GM18870 (cell line): Measurements from ENCODE around the gene ZNF865.
A peak's percentile ranks its signal among the peaks of the same experiment; 100 is the strongest.

Experiments
- ATAC-seq: cut with Tn5 transposase; IDR thresholded peaks from one replicate; pipeline ENCODE4 v1.9.1; 2021; ENCODE audit warnings: moderate library complexity; ENCODE audit not compliant: unreplicated experiment

The ZNF865 gene

GRCh38 chr19:55603581-55604292 lies 1.7 kb upstream of the ZNF865 start:
- ATAC-seq = no peak

DNA sequence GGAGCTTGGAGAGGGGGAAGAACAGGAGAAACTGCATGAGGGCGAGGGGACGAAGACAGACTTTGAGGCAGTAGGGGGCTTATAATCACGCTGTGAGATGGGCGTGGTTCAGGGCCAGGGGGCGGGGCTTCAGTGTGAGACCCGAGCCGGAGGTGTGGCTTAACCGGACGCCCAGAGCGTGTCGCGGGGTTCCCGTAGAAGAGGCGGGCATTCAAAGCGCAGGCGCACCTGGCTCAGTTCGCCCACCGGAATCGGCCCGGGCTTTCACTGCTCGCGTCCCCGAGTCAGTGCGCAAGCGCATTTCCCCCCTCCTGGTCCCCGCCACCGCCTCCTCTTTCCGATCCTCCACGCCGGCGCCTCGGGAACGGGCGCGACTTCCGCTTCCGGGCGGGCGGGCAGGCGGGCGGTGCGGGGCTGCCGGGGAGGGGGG lies 225 bp upstream of the ZNF865 start:
- ATAC-seq = peak; percentile 56

DNA sequence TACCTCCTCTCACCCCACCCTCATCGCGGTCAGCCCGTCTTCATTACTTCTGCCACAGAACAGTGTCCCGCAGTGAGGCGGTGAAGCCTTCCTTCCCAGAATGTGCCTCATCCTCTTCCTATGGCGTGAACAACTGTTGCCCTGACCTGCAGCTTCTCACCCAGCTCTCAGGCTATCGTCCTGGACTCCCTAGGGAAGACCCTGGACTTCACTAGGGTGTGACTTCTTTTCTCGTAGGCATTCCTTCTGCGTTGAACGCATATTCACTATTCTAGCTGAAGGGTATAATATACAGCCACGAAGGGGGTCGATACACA lies 982 bp downstream of the ZNF865 start:
- no peak for ATAC-seq

GRCh38 chr19:55606817-55607216 lies 1.4 kb downstream of the ZNF865 start:
- ATAC-seq = no peak

GRCh38 chr19:55609326-55609725 lies 3.9 kb downstream of the ZNF865 start:
- no peak for ATAC-seq

DNA sequence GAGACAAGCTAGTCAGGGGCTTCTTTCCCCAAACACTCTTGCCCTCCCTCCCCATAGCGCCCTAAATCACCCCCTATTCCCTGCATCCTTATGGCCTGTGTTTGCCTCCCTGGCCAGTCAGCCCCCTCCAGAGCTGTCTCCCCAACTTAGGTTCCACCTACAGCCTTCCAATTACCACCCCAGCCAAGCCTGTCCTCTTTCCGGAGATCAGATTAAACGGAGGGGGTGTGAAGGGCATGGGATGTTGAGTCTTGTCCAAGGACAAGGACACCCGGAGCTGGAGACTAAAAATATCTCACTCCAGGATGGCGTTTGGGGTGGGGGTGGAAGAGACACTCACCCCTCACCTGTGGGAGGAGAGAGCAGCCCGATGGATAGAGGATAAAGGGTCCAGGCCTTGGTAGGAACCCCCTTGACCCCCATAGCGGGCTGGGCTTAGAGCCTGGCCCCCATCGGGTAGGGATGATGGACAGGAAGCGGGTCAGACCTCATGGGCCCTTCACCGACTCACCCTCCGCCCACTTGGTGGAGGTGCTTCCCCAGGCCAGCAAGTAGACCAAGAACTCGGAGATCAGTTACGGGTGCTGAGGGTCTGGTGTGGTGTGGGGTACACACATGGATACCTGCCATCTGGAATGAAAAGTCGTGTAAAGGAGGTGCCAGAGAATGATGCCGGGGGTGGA lies 6.0 kb downstream of the ZNF865 start:
- ATAC-seq = no peak

GRCh38 chr19:55611983-55612645 lies 6.7 kb downstream of the ZNF865 start:
- no peak for ATAC-seq

GRCh38 chr19:55613396-55613795 lies 7.9 kb downstream of the ZNF865 start:
- ATAC-seq = no peak

- ATAC-seq = no peak
Measured at GRCh38 chr19:55613930-55614710, 8.7 kb downstream of the ZNF865 start.

GRCh38 chr19:55614711-55615542 lies 9.5 kb downstream of the ZNF865 start:
- ATAC-seq = no peak

DNA sequence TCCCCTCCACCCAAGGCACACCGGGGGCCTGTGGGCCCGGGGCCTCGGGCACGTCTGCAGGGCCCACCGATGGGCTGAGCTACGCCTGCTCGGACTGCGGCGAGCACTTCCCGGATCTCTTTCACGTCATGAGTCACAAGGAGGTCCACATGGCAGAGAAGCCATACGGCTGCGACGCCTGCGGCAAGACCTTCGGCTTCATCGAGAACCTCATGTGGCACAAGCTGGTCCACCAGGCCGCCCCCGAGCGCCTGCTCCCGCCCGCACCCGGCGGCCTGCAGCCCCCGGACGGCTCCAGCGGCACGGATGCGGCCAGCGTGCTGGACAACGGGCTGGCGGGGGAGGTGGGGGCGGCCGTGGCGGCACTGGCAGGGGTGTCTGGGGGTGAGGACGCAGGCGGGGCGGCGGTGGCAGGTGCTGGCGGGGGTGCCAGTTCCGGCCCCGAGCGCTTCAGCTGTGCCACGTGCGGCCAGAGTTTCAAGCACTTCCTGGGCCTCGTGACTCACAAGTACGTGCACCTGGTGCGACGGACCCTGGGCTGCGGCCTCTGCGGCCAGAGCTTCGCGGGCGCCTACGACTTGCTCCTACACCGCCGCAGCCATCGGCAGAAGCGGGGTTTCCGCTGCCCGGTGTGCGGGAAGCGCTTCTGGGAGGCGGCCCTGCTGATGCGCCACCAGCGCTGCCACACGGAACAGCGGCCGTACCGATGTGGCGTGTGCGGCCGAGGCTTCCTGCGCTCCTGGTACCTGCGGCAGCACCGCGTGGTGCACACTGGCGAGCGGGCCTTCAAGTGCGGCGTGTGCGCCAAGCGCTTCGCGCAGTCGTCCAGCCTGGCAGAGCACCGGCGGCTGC lies 10.3 kb downstream of the ZNF865 start:
- no peak for ATAC-seq

GRCh38 chr19:55616395-55616875 lies 11.0 kb downstream of the ZNF865 start:
- no peak for ATAC-seq

GRCh38 chr19:55617426-55617825 lies 12.0 kb downstream of the ZNF865 start:
- ATAC-seq = no peak

GRCh38 chr19:55618426-55618825 lies 13.0 kb downstream of the ZNF865 start:
- ATAC-seq = no peak

- no peak for ATAC-seq
Measured at GRCh38 chr19:55619286-55619685, 13.8 kb downstream of the ZNF865 start.

DNA sequence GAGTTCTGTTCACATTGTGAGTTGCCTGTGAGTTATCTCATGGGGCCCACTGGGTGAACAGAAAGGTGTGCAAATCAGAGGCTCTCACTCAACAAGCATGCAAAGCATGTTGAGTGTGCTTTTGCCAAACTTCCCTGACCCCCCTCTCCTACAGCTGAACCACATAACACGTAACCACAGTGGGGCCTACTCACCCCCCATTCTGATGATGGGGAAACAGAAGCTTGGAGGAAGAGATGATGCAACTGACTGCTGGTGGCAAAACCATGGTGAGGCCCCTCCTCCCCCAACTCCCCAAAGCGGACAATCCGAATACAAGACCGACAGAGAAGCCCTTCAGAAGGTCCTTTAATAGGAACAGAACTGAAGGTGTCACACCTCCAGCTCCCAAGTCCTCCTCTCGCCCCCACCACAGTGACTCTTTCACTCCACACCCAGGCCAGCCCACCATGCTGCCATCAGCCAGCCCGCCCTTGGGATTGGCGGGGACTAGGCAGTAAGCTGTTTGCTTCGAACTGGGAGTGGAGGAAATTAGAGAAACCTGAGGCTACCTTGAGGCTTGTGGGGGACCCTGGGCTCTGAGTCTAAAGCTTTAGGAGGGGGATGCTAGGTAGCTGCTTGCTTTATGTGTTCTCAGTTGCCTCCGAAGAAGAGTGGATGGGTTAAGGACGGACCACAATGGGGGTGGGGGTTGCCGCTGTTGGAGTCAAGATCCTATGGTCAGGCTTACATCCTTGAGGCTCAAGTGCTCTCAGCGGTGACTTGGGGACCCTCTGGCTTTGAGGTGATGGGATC lies 15.2 kb downstream of the ZNF865 start:
- no peak for ATAC-seq

DNA sequence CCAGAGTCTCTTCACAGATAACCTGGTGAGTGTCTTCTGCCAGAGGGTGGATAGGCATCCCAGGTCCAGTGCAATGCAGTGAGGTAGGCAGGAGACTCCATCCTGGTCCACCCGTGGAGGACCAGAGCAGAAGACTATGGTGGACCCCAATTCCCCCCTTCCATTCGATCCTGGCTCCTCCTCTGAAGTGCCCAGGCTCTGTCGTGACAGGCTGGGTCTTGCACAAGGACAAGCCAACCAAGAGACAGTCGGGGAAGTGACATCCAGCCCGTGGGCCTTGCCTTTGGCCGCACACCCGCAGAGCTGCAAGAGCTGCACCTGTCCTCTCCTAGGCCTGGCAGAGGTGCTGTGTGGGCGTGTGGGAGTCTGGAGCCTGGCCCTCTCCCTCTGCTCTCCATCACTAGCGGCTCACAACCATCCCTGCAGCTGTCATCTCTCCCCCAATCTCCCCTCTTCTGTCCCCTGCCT lies 15.8 kb downstream of the ZNF865 start:
- ATAC-seq = no peak

- no peak for ATAC-seq
Measured at GRCh38 chr19:55621673-55622231, 16.3 kb downstream of the ZNF865 start.
